Effector memory CD4-positive, alpha-beta T cell (primary cell): Measurements from ENCODE around the gene XXYLT1.

Experiments used
- DNase-seq, 3 donors: peaks; one replicate each; pipeline ENCODE4 v3.0.0-alpha.2; 2020
- H3K27ac ChIP-seq: 2 replicates; pipeline ENCODE4 v1.7.0; 2013; ENCODE audit warnings: mild to moderate bottlenecking, low read length, moderate library complexity; ENCODE audit not compliant: insufficient read depth, poor library complexity, severe bottlenecking
- H3K27me3 ChIP-seq: replicated peaks from 2 replicates; pipeline ENCODE4 v1.7.0; 2013; ENCODE audit warnings: mild to moderate bottlenecking, low read length; ENCODE audit not compliant: insufficient read depth, control insufficient read depth, poor library complexity, severe bottlenecking
- H3K36me3 ChIP-seq: 2 replicates; pipeline ENCODE4 v1.7.0; 2013; ENCODE audit warnings: mild to moderate bottlenecking, low read length, moderate library complexity; ENCODE audit not compliant: control insufficient read depth, insufficient read depth
- H3K4me1 ChIP-seq: 2 replicates; pipeline ENCODE4 v1.7.0; 2013; ENCODE audit warnings: low read length, mild to moderate bottlenecking; ENCODE audit not compliant: control insufficient read depth, insufficient read depth, poor library complexity, severe bottlenecking
- H3K4me3 ChIP-seq: 2 replicates; pipeline ENCODE4 v1.7.0; 2013; ENCODE audit warnings: low read length, low read depth, mild to moderate bottlenecking; ENCODE audit not compliant: insufficient read depth, poor library complexity, severe bottlenecking
- H3K9me3 ChIP-seq: 2 replicates; pipeline ENCODE4 v1.7.0; 2013; ENCODE audit warnings: mild to moderate bottlenecking, low read length, moderate library complexity; ENCODE audit not compliant: control insufficient read depth

XXYLT1 gene

DNA sequence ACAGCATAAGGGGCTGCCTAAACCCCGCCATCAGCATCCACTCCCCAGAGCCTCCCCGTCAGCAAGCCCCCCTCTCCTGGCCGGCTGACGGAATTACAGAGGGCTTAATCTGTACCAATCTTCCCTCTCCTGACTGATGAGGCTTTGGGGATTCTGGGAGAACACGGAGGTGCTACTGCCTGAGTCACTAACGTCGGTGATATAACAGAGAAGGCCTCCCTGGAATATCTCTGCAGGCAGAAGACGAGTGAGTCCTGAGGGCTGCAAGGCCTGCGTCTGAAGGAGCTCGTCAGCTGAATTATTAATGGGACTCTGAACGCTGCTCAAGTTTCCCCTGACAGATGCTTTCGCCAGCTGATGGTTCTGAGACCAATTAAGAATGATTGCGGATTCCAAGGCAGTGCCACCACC is 147.7 kb downstream of the XXYLT1 start:
- no peaks in the 10 kb centered on the region for H3K27me3 ChIP-seq
- no peak overlapping the region for H3K27ac ChIP-seq
- H3K36me3 ChIP-seq: no peaks in the 10 kb centered on the region
- no peaks in the 10 kb centered on the region for H3K4me1 ChIP-seq
- DNase-seq: no peak
- H3K9me3 ChIP-seq: no peaks in the 10 kb centered on the region
- H3K4me3 ChIP-seq: no peak overlapping the region

DNA sequence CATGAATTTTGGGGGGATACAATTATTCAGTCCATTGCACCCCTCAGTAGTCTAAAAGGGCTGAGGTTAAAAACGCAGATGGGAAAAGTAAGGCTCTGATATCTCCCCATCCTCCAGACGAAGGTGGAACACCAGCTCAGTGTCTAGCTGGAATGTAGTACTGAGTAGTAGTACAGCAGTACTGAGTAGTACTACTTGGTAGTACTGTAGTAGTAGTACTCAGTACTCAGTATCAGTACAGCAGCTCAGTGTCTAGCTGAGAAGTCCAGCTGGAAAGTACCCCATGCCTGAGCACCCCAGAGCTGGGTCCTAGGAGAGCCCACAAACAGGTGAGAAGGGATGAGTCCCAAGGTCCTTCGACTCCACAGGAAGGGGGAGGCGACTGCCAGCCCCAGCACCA is 148.7 kb downstream of the XXYLT1 start:
- no peaks in the 10 kb centered on the region for H3K27me3 ChIP-seq
- no peaks in the 10 kb centered on the region for H3K9me3 ChIP-seq
- H3K4me3 ChIP-seq: no peak overlapping the region
- H3K36me3 ChIP-seq: no peaks in the 10 kb centered on the region
- no peaks in the 10 kb centered on the region for H3K4me1 ChIP-seq
- no peak for DNase-seq
- no peak overlapping the region for H3K27ac ChIP-seq

DNA sequence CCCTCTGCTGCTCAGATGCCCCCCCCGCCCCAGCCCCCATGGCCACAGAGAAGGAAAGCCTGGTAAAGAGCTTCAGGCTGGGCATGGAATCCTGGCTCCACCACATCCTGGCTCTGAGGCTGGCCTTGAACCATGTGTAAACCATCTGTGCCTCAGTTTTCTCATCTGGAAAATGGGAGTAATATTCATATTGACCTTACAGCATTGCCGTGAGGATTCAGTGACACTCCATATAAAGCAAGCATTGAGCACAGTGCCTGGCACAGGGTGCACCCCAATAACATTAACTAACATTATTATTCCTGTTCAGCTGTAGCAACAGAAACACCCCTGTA is 150.7 kb downstream of the XXYLT1 start:
- H3K4me1 ChIP-seq: no peaks in the 10 kb centered on the region
- H3K36me3 ChIP-seq: no peaks in the 10 kb centered on the region
- no peaks in the 10 kb centered on the region for H3K9me3 ChIP-seq
- H3K4me3 ChIP-seq: no peak overlapping the region
- H3K27me3 ChIP-seq: no peaks in the 10 kb centered on the region
- DNase-seq: no peak
- H3K27ac ChIP-seq: no peak overlapping the region

DNA sequence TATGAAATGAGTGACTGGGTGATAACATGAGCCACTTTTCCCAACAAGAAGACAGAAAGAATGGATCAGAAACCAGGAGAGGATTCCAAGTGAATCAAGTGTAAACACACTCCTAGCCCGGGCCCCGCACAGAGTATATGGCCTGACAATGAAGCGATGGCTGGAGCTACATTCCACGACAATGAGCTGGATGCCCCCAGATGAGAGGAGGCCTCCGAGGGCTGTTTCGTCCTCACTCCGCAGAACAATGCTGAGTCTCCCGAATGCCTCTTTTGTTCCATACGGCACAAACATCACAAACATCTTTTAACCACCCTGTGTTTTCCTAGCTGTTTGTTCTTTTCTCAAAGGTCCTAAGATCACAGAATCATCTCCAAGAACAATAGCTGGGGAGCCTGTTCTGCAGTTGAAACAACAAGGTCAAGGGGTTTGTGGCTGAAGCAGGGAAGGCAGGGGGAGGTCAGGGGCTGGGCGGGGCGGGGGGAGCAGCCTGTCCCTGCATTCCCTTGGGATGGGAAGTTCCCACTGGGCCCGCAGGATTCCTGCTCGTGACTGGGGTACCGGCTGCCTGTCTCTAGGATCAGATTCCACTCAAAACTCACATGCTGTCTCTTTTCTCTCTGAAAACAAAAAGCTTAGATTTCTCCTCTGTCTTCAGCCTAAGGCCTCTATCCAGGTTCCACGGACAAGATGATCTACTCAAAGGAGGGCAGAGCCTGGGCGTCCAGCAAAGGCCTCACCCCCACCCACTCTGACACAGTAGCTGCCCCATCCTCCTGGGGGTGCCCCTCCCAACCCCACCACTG is 151.3 kb downstream of the XXYLT1 start:
- no peaks in the 10 kb centered on the region for H3K4me1 ChIP-seq

DNA sequence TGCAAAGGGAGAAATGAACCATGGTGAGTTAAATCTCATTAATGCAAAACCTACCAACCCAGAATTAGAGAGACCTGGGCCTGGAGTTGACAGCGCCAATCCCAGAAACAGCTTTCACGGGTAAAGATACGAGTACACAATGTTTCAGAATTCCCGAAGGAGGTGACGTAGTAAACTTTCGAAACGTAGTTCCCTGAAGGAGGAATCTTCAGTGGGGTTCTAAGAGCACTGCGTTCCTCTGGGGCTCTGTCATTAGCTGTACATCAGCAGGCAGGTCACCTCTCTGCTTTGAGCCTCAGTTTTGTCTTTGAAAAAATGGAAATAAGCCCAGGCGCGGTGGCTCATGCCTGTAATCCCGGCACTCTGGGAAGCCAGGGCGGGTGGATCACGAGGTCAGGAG is 152.3 kb downstream of the XXYLT1 start:
- Histone ChIP-seq H3K9me3 (no peaks in the 10 kb centered on the region), H3K27me3 (no peaks in the 10 kb centered on the region), H3K4me3 (no peak overlapping the region), H3K36me3 (no peaks in the 10 kb centered on the region), H3K4me1 (no peaks in the 10 kb centered on the region), H3K27ac (no peak overlapping the region)
- DNase-seq: no peak

More for the DNA sequence above, 151.3 kb downstream of the XXYLT1 start:
- Histone ChIP-seq H3K27ac (no peak overlapping the region), H3K9me3 (no peaks in the 10 kb centered on the region), H3K36me3 (no peaks in the 10 kb centered on the region), H3K27me3 (no peaks in the 10 kb centered on the region), H3K4me3 (no peak overlapping the region)
- no peak for DNase-seq

DNA sequence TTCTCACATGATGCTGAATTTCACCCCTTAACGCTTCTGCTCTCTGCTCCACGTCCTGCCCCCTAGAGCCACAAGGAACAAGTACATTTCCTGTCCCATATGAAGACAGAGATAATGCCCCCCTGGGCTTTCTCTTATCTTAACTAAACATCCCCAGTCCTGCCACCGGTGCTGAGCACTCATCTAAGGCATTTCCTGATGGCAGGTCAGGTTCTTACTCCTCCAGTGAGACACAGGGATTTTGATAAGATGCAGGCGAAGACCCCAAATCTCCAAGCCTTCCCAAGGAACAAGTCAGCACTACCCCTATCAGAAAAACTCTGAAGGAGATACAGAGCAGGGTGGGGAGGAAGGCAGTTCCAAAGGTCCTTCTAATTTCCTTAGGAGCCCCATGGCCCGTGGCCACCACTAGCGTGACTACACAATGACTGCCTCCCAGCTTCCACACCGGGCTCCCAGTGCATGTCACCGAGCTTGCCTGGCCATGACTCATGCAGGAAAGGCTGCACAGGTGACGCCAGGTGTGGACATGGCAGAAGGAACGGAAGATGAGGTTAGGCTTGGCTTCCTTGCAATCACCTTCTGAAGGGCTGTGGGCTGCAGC is 152.9 kb downstream of the XXYLT1 start:
- Histone ChIP-seq H3K9me3 (no peaks in the 10 kb centered on the region), H3K4me1 (no peaks in the 10 kb centered on the region), H3K27ac (no peak overlapping the region), H3K36me3 (no peaks in the 10 kb centered on the region), H3K27me3 (no peaks in the 10 kb centered on the region), H3K4me3 (no peak overlapping the region)
- no peak for DNase-seq

DNA sequence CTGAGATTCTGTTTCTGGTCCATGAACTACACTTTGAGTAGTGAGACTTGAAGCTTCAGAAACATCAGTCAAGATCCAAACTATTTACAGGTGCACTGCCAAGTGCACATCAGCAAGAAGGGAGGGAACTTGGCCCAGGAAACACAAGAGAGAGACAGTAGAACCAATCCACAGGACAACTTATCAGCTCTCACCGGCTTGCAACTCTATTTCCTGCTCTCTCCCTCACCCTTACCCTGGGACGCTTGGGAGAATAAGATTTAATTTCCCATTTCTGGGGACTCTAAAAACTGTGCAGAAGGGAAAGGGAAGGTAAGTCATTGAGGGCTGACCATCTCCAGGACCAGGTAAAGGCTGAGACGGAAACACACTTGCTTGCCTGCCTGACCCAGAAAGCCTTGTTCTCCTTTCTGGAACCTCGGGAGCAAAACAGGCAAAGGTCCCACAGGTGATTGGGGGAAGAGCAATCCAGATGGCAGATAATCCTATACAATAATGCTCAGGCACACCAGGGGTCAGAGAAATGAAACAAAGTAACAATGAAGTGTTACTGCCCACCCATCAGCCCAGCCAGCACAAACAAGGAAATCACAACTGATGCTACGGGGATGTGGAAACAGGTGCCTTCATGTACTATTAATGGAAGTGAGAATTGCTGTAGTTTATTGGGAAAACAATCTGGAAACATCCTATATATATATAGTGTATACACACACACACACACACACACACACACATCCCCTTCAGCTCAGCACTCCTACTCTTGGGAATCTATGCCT is 154.4 kb downstream of the XXYLT1 start:
- no peak for DNase-seq
- Histone ChIP-seq H3K4me3 (no peak overlapping the region), H3K36me3 (no peaks in the 10 kb centered on the region), H3K9me3 (no peaks in the 10 kb centered on the region), H3K27me3 (no peaks in the 10 kb centered on the region), H3K27ac (no peak overlapping the region), H3K4me1 (no peaks in the 10 kb centered on the region)

DNA sequence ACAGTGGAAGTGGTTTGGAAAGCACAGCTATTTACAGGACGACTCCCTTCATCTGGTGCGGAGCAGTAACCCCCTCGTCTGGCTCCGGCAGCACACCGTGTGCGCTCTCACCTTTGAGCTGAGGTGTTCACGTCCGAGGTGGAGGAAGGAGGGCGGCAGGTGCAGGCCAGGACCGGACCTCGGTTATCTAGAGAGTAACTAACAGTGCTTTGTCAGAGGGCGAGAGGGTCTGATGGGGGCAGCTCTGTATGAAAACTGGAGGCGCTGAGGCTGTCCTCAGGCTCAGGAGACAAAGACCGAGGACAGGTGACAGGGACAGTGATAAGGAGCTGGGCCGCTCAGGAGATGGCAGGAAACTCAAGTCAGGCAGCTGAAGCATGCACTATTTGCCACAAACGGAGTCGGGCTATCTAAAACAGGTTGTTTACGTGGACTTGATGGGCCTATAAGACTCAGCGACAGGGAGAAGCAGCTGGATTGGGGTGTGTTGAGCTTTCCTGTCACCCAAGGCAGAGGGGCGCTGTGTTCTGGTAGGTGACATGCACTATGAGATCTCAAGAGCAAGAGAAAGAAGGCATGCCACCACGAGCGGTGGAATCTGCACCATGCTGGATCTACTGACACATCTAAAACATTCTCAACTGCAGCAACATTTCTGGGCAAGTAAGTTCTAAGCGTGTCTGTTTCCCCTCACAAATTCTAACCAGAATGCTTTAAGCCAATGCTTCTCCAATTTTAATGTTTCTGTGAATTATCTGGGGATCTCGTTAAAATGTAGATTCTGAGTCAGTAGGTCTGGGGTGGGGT is 155.2 kb downstream of the XXYLT1 start:
- Histone ChIP-seq H3K27ac (no peak overlapping the region), H3K36me3 (no peaks in the 10 kb centered on the region), H3K4me3 (no peak overlapping the region), H3K4me1 (no peaks in the 10 kb centered on the region), H3K27me3 (no peaks in the 10 kb centered on the region), H3K9me3 (no peaks in the 10 kb centered on the region)
- no peak for DNase-seq

DNA sequence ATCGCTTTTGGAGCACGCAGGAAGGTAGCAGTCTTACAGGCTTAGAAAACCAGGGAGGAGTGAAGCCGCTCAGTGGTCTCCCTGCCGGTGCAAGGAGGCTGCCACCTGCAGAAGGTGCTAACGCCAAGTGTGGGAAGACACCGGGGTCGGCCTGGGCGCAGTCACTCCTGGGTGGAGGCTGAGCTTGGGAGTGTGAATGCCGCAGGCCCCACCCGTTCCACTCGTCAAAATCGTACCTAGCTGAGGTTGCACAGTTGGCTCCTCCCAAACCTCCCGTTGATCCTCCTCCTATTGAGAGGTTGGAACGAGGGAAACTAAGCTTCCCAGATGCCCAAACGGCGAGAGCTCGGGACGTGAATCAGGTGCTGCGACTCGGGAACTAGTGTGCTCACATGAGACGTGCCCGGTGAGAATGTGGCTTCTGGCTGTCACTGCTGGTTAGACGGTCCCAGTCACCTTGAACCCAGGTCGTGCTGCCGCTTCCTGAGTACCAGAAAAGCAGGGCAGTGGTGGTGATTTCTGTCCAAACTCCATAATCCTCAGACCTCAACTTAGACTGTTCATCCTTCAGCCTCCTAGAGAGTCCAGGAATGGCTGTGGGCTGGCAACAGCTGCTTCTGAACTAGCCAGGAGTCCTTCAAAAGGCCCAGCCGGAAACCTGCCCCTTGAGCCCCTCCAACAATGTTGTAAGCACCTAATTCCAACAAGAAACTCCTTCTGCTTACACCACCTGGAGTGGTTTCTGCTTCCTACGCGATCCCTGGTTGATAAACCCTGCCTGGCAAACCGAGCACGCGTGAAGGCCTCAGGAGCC is 156.0 kb downstream of the XXYLT1 start:
- Histone ChIP-seq H3K4me1 (no peaks in the 10 kb centered on the region), H3K27ac (no peak overlapping the region)
- DNase-seq: no peak

More for the DNA sequence above, 156.0 kb downstream of the XXYLT1 start:
- H3K36me3 ChIP-seq: no peaks in the 10 kb centered on the region
- H3K4me3 ChIP-seq: no peak overlapping the region
- no peaks in the 10 kb centered on the region for H3K9me3 ChIP-seq
- H3K27me3 ChIP-seq: no peaks in the 10 kb centered on the region
